Ascending aorta (tissue), 2 donors: Measurements from ENCODE around the gene CFAP20DC. TPM values are rescaled to one million over a fixed set of nuclear protein-coding genes. Genes with fewer than 3 reads are reported as not detected.

Experiments
- DNase-seq, 2 donors: peaks; one replicate each; pipeline ENCODE4 v3.0.0-alpha.2; 2019; ENCODE audit warnings: low spot score in 2 of 2
- H3K27ac ChIP-seq, 2 donors: fragments of 200-600 bp; sonication (generic); one replicate each; pipeline ENCODE4 v1.5.1; 2016 to 2017; ENCODE audit warnings: mild to moderate bottlenecking in 1 of 2
- H3K27me3 ChIP-seq: fragments of 200-600 bp; sonication (generic); one replicate; pipeline ENCODE4 v1.5.1; 2017
- H3K36me3 ChIP-seq, 2 donors: fragments of 200-600 bp; sonication (generic); one replicate each; pipeline ENCODE4 v1.5.1; 2016
- H3K4me1 ChIP-seq, 2 donors: fragments of 200-600 bp; sonication (generic); one replicate each; pipeline ENCODE4 v1.5.1; 2016 to 2017; ENCODE audit warnings: mild to moderate bottlenecking in 1 of 2
- H3K4me3 ChIP-seq, 2 donors: fragments of 200-600 bp; sonication (generic); one replicate each; pipeline ENCODE4 v1.5.1; 2016 to 2017; ENCODE audit warnings: mild to moderate bottlenecking in 1 of 2
- H3K9me3 ChIP-seq, 2 donors: fragments of 200-600 bp; sonication (generic); one replicate each; pipeline ENCODE4 v1.5.1; 2016
- intact Hi-C: fragments of 100-400 bp; cut with DNase I; formaldehyde crosslinking; loops from one replicate; pipeline ENCODE4 v1.15.1; 2023
- total RNA-seq: library from RNA; depleted of rRNA; stranded (reverse); fragments of >200 nt; gene quantifications from one replicate; pipeline ENCODE4 v1.1.0, GENCODE V29; 2016
- TF ChIP-seq, protein P1 (sequence below), 3 experiments: fragments of 200-600 bp in 2 of 3; fragments of 450-650 bp in 1 of 3; sonication (generic) in 2 of 3; IDR thresholded peaks; one replicate each; pipeline ENCODE4 v1.5.1; 2016 to 2019; ENCODE audit warnings: antibody characterized with exemption in 3 of 3, mild to moderate bottlenecking in 1 of 3, moderate library complexity in 1 of 3

Gene CFAP20DC
- total RNA-seq, 1 donor from 2014 or later = not detected

DNA sequence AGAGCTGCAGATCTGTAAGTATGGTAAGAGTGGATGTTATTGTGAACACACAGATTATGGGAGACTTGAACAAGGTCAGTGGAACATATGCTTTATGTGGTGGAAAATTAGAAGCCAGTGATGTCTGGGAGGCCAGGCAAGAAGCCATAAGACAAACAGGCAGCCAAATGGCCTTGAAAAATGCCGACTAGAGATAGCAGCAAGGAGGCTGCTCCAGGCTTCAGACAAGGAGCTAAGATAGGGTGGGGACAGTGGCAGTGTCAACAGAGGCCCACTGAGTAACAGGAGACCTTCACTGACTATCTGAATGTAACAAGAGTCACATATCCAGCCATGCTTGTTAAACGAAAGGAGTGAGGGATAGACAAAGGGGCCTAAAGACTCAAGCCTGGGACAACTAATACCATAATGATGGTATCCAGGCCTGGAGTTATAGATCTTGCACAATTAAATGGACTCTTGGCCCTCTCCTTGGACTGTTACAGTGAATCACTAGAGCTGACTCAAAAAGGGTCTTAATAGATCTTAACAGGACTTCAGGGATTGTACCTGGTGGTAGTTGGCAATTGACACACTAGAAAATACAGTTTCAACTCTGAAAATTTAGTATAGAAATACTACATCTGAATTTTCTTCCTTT lies 50.6 kb downstream of the CFAP20DC start:
- H3K36me3 ChIP-seq = no peaks in the 10 kb centered on the region
- TF ChIP-seq, protein P1, sequence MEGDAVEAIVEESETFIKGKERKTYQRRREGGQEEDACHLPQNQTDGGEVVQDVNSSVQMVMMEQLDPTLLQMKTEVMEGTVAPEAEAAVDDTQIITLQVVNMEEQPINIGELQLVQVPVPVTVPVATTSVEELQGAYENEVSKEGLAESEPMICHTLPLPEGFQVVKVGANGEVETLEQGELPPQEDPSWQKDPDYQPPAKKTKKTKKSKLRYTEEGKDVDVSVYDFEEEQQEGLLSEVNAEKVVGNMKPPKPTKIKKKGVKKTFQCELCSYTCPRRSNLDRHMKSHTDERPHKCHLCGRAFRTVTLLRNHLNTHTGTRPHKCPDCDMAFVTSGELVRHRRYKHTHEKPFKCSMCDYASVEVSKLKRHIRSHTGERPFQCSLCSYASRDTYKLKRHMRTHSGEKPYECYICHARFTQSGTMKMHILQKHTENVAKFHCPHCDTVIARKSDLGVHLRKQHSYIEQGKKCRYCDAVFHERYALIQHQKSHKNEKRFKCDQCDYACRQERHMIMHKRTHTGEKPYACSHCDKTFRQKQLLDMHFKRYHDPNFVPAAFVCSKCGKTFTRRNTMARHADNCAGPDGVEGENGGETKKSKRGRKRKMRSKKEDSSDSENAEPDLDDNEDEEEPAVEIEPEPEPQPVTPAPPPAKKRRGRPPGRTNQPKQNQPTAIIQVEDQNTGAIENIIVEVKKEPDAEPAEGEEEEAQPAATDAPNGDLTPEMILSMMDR (IDR thresholded peaks at IDR 0.05) = no peak
- H3K4me1 ChIP-seq = no peaks in the 10 kb centered on the region
- H3K27me3 ChIP-seq = no peaks in the 10 kb centered on the region
- no peaks in the 10 kb centered on the region for H3K9me3 ChIP-seq
- intact Hi-C loops = no loop called here
- no peak overlapping the region for H3K4me3 ChIP-seq
- no peak for DNase-seq
- no peak overlapping the region for H3K27ac ChIP-seq

DNA sequence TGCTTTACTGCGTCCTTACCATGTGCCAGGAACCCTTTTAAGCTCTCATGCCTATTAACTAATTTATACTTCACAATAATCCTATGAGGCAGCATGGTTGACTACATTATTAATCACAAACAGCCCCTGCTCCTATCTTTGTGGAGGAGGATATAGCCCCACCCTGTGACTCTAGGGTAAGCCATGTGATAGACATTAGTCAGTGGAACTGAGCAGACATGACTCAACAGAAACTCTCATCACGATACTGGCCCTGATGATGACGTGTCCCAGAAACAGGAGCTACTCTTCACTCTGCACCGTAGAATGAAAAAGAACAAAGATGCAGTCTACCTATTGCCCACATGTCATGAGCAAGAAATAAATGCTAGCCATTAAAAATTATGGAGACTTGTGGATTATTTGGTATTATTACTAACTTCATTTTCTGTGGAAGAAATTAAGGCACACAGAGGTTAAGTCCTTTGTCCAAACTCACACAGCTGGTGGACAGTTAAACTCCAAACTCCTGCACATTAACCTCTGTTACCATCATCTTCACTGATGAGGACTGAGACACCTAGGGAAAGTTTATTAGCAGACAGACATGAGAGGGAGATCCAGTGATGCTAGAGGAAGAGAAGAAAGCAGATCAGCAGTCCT lies 51.2 kb downstream of the CFAP20DC start:
- Histone ChIP-seq H3K4me3 (no peak overlapping the region), H3K27me3 (no peaks in the 10 kb centered on the region), H3K27ac (no peak overlapping the region), H3K4me1 (no peaks in the 10 kb centered on the region), H3K36me3 (no peaks in the 10 kb centered on the region), H3K9me3 (no peaks in the 10 kb centered on the region)
- TF ChIP-seq, protein P1 (IDR thresholded peaks at IDR 0.05) = no peak
- intact Hi-C loops = no loop called here
- DNase-seq = no peak

DNA sequence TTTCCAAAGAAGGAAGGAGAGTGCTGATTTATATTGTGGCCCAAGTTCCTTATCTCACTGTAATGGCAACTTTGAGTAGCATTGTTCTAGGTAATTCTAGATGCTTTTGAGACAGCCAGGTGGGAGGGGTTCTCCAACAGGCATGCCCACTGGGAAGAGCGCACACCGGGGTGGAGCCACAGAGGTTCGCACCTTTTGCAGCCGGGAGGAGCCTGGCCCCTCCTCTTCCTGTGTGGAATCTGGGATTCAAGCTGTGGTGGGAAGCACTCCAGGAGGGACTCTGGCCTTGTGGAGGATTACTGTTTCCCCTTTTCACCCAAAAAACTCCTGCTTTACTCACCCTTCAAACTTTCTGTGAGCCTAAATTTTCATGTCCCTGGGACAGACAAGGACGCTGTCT lies 53.1 kb downstream of the CFAP20DC start:
- DNase-seq = no peak
- no peaks in the 10 kb centered on the region for H3K9me3 ChIP-seq
- H3K4me1 ChIP-seq = no peaks in the 10 kb centered on the region
- no peaks in the 10 kb centered on the region for H3K36me3 ChIP-seq
- intact Hi-C loops = no loop called here
- H3K27ac ChIP-seq = no peak overlapping the region
- TF ChIP-seq, protein P1 (IDR thresholded peaks at IDR 0.05) = no peak
- H3K27me3 ChIP-seq = no peaks in the 10 kb centered on the region
- no peak overlapping the region for H3K4me3 ChIP-seq

DNA sequence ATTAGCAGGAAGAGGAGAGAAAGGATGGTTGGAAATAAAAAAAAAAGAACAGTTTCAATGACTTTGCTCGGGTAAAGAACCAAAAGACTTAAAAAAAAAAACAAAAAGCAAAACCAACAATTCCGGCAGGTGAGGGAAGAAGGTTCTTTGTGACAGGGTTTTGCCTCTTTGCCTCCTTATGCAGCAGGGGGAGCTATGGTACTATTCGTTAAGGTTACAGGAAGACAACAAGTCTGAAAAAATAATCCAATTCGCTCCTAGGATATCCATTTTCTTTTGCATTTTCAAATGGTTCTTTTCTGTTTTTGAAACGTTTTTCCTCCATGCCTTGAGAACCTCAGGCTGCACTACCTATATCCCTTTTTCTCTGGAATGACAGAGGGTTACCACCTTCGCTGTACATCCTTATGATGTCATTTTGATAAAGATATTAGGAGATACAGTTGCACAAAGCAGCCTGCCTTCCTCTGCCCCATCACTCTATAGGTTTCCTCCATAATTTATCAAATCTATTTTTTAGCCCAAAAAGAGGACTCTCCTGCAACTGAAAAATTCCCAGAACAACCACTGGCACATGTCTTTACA lies 55.0 kb downstream of the CFAP20DC start:
- intact Hi-C loops = no loop called here
- no peak overlapping the region for H3K4me3 ChIP-seq
- TF ChIP-seq, protein P1 (IDR thresholded peaks at IDR 0.05) = peak in 1 of 3 experiments; percentile 28

DNA sequence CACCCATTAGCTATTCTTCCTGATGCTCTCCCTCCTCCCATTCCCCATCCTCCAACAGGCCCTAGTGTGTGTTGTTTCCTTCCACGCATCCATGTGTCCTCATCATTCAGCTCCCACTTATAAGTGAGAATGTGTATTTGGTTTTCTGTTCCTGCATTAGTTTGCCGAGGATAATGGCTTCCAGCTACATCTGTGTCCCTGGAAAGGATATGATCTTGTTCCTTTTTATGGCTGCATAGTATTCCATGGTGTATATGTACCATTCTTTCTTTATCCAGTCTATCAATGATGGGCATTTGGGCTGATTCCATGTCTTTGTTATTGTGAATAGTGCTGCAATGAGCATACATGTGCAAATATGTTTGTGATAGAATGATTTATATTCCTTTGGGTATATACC lies 56.3 kb downstream of the CFAP20DC start:
- no peaks in the 10 kb centered on the region for H3K36me3 ChIP-seq
- TF ChIP-seq, protein P1 (IDR thresholded peaks at IDR 0.05) = no peak
- H3K4me3 ChIP-seq = no peak overlapping the region
- intact Hi-C loops = no loop called here
- H3K4me1 ChIP-seq = no peaks in the 10 kb centered on the region
- H3K27me3 ChIP-seq = no peaks in the 10 kb centered on the region
- no peaks in the 10 kb centered on the region for H3K9me3 ChIP-seq
- H3K27ac ChIP-seq = no peak overlapping the region
- DNase-seq = no peak

More for the DNA sequence above, 55.0 kb downstream of the CFAP20DC start:
- no peaks in the 10 kb centered on the region for H3K9me3 ChIP-seq
- H3K36me3 ChIP-seq = no peaks in the 10 kb centered on the region
- H3K4me1 ChIP-seq = no peaks in the 10 kb centered on the region
- DNase-seq = no peak
- H3K27me3 ChIP-seq = no peaks in the 10 kb centered on the region
- H3K27ac ChIP-seq = no peak overlapping the region
